Parathyroid adenoma (tissue), 2 donors: ENCODE data around the gene RBM19.

Source experiments
- H2AFZ ChIP-seq: fragments of 300-600 bp; sonication (generic); one replicate; pipeline ENCODE4 v1.7.0; 2017; ENCODE audit warnings: antibody characterized with exemption, mild to moderate bottlenecking
- H3K27ac ChIP-seq: fragments of 300-600 bp; sonication (generic); one replicate; pipeline ENCODE4 v1.7.0; 2017
- H3K27me3 ChIP-seq: fragments of 300-600 bp; sonication (generic); one replicate; pipeline ENCODE4 v1.7.0; 2017; ENCODE audit warnings: low read length; ENCODE audit not compliant: control insufficient read depth, insufficient read depth
- H3K36me3 ChIP-seq: fragments of 300-600 bp; sonication (generic); one replicate; pipeline ENCODE4 v1.7.0; 2017; ENCODE audit warnings: low read length; ENCODE audit not compliant: control insufficient read depth, insufficient read depth
- H3K4me1 ChIP-seq: fragments of 300-600 bp; sonication (generic); one replicate; pipeline ENCODE4 v1.7.0; 2017; ENCODE audit warnings: control low read depth
- H3K4me2 ChIP-seq: fragments of 300-600 bp; sonication (generic); one replicate; pipeline ENCODE4 v1.7.0; 2017; ENCODE audit warnings: low read length
- H3K4me3 ChIP-seq: fragments of 300-600 bp; sonication (generic); one replicate; pipeline ENCODE4 v1.7.0; 2017; ENCODE audit warnings: low read depth, low read length
- H3K79me2 ChIP-seq: fragments of 300-600 bp; sonication (generic); one replicate; pipeline ENCODE4 v1.7.0; 2017; ENCODE audit warnings: control low read depth
- H3K9ac ChIP-seq: fragments of 300-600 bp; sonication (generic); one replicate; pipeline ENCODE4 v1.7.0; 2017; ENCODE audit warnings: mild to moderate bottlenecking
- H3K9me3 ChIP-seq: fragments of 300-600 bp; sonication (generic); one replicate; pipeline ENCODE4 v1.7.0; 2017; ENCODE audit warnings: low read length; ENCODE audit not compliant: control insufficient read depth
- TF ChIP-seq, protein P1 (sequence below): fragments of 300-600 bp; sonication (generic); IDR thresholded peaks from one replicate; pipeline ENCODE4 v1.7.0; 2017; ENCODE audit warnings: antibody characterized with exemption, mild to moderate bottlenecking
- donor health status: primary hyperparathyroidism.

The RBM19 gene

GRCh38 chr12:113911971-113912759, 54.0 kb downstream of the RBM19 start:
- H3K4me1 ChIP-seq, result no peaks in the 10 kb centered on the region
- TF ChIP-seq, protein P1, sequence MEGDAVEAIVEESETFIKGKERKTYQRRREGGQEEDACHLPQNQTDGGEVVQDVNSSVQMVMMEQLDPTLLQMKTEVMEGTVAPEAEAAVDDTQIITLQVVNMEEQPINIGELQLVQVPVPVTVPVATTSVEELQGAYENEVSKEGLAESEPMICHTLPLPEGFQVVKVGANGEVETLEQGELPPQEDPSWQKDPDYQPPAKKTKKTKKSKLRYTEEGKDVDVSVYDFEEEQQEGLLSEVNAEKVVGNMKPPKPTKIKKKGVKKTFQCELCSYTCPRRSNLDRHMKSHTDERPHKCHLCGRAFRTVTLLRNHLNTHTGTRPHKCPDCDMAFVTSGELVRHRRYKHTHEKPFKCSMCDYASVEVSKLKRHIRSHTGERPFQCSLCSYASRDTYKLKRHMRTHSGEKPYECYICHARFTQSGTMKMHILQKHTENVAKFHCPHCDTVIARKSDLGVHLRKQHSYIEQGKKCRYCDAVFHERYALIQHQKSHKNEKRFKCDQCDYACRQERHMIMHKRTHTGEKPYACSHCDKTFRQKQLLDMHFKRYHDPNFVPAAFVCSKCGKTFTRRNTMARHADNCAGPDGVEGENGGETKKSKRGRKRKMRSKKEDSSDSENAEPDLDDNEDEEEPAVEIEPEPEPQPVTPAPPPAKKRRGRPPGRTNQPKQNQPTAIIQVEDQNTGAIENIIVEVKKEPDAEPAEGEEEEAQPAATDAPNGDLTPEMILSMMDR, result no peak
- no peaks in the 10 kb centered on the region for H3K9me3 ChIP-seq
- H3K27ac ChIP-seq, result no peak overlapping the region
- no peaks in the 10 kb centered on the region for H3K27me3 ChIP-seq
- no peak overlapping the region for H3K9ac ChIP-seq
- no peak overlapping the region for H2AFZ ChIP-seq
- no peaks in the 10 kb centered on the region for H3K36me3 ChIP-seq
- no peak overlapping the region for H3K4me3 ChIP-seq
- no peaks in the 10 kb centered on the region for H3K79me2 ChIP-seq
- H3K4me2 ChIP-seq, result no peak overlapping the region

DNA sequence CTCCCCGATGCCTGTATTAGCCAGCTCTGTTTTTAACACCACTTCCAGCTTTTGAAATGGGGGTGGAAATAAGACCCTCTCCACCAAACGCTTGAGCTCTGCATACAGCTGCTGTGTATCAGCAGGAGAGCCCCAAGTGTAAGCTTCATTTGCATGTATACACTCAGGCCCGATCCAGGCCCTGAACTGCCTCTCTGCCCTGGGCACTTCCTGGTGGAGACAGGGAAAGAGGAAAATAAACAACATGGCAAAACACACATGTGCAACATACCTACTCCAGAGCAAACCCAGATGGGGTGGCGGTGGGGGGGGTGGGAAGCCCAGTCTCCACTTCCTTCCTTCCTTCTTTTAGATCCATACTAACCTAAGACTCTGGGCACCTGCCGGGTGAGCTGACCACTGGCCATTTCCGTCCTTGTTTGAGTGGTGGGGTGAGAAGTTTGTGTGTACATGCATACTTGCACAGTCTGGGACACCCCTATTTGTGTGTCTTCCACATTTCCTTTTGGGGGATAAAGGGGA, 55.3 kb downstream of the RBM19 start:
- Histone ChIP-seq H2AFZ (no peak overlapping the region), H3K9me3 (no peaks in the 10 kb centered on the region), H3K79me2 (no peaks in the 10 kb centered on the region), H3K27ac (no peak overlapping the region), H3K4me3 (no peak overlapping the region), H3K4me1 (no peaks in the 10 kb centered on the region), H3K4me2 (no peak overlapping the region), H3K27me3 (no peaks in the 10 kb centered on the region), H3K9ac (no peak overlapping the region), H3K36me3 (no peaks in the 10 kb centered on the region)
- TF ChIP-seq, protein P1, result no peak

- H2AFZ ChIP-seq, result no peak overlapping the region
- H3K27me3 ChIP-seq, result no peaks in the 10 kb centered on the region
- H3K9ac ChIP-seq, result no peak overlapping the region
- no peaks in the 10 kb centered on the region for H3K36me3 ChIP-seq
- H3K27ac ChIP-seq, result no peak overlapping the region
- no peaks in the 10 kb centered on the region for H3K79me2 ChIP-seq
- H3K9me3 ChIP-seq, result no peaks in the 10 kb centered on the region
- no peaks in the 10 kb centered on the region for H3K4me1 ChIP-seq
- no peak overlapping the region for H3K4me3 ChIP-seq
- TF ChIP-seq, protein P1, result no peak
- H3K4me2 ChIP-seq, result no peak overlapping the region
Measured at GRCh38 chr12:113909776-113910420, 56.2 kb downstream of the RBM19 start.

GRCh38 chr12:113908584-113909100, 57.5 kb downstream of the RBM19 start:
- Histone ChIP-seq H3K27ac (no peak overlapping the region), H3K9me3 (no peaks in the 10 kb centered on the region), H3K4me2 (no peak overlapping the region), H3K36me3 (no peaks in the 10 kb centered on the region), H3K79me2 (no peaks in the 10 kb centered on the region), H3K4me1 (no peaks in the 10 kb centered on the region), H2AFZ (no peak overlapping the region), H3K27me3 (no peaks in the 10 kb centered on the region), H3K9ac (no peak overlapping the region), H3K4me3 (no peak overlapping the region)
- TF ChIP-seq, protein P1, result no peak
